D721Med (cell line): ENCODE results near the gene EVA1C.
"Not testable (repeated sequence)": the region's sequence is repeated elsewhere in the genome, so short reads cannot be mapped to it uniquely, and the experiment has no call there.

ENCODE experiments used
- DNase-seq: peaks from one replicate; pipeline ENCODE4 v3.0.0; 2011; ENCODE audit warnings: low spot score; ENCODE audit not compliant: insufficient read length
- FAIRE-seq: peaks from 2 replicates; lab custom pipeline; 2011; peaks lifted over from hg19 to GRCh38; lab: Jason Lieb, UNC
- TF ChIP-seq, protein P1 (sequence below): IDR thresholded peaks from 2 replicates; pipeline ENCODE4 v1.5.1; 2012; ENCODE audit warnings: mild to moderate bottlenecking, control low read depth; ENCODE audit not compliant: insufficient read depth; ENCODE audit errors: missing control alignments

EVA1C gene

GRCh38 chr21:32426592-32427051 is 14.1 kb downstream of the EVA1C start:
- DNase-seq (no peak), FAIRE-seq (no peak)
- TF ChIP-seq, protein P1, sequence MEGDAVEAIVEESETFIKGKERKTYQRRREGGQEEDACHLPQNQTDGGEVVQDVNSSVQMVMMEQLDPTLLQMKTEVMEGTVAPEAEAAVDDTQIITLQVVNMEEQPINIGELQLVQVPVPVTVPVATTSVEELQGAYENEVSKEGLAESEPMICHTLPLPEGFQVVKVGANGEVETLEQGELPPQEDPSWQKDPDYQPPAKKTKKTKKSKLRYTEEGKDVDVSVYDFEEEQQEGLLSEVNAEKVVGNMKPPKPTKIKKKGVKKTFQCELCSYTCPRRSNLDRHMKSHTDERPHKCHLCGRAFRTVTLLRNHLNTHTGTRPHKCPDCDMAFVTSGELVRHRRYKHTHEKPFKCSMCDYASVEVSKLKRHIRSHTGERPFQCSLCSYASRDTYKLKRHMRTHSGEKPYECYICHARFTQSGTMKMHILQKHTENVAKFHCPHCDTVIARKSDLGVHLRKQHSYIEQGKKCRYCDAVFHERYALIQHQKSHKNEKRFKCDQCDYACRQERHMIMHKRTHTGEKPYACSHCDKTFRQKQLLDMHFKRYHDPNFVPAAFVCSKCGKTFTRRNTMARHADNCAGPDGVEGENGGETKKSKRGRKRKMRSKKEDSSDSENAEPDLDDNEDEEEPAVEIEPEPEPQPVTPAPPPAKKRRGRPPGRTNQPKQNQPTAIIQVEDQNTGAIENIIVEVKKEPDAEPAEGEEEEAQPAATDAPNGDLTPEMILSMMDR = no peak

DNA sequence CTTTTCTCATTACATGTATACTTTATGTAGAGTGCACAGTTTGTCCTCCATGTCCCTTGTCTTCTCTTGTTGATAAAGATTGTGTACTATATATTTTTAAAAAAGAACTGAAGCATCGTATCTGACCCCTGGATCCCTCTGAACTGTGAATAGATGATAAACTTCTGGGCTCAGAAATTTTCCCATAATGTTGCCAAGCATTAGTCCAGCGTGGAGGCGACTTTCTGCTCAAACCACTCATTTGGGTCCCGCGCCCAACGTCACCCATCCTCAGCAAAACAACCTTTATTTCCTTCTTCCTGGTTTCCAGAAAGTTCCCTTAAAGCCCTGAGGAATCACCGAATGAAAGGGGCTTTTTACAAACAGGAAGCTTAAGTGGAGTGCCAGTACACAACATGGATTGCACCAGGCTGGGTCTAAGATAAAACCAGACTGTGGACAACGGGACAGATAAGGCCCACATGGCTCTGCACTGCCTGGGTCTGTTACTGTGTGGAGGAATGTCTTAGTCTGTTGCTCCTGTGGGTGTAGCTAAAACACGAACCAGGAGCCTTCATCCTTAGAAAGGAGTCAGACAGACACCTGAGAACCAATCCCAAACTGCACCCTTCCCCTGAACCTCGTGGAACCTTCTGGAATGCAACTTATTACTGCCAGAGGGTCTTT is 15.6 kb downstream of the EVA1C start:
- TF ChIP-seq, protein P1 = no peak
- FAIRE-seq = no peak

DNA sequence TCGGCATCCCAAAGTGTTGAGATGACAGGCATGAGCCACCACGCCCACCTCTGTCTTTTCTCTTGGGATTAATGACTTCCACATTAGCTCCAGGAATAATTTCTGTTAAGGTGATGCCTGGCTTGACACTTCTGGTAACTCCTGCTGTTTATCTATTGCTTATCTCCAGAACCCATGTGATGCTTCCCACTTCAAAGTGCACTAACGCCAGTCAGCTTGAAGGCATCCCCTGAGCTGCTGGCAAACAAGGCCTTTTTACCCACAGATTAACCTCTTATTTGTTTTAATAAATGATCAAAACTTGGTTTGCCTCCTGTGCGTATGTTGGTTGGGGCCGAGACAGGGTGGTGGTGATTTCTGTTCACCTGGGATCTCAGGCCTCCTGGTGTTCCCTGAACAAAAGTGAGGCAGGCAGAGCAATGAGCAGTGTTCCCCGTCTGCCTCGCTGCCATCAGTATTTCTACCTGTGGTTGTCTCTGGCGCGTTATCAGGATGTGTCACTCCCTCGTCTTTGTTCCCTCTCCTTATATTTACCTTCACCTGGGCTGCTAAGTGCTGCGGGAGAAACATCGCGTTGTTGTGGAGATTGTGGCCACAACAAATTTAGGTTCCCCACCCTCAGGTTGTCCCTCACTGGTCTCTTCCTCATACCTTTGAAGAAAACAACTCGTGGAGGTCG is 20.6 kb downstream of the EVA1C start:
- DNase-seq, FAIRE-seq: not testable (repeated sequence)

More for the DNA sequence above, 15.6 kb downstream of the EVA1C start:
- DNase-seq = no peak

DNA sequence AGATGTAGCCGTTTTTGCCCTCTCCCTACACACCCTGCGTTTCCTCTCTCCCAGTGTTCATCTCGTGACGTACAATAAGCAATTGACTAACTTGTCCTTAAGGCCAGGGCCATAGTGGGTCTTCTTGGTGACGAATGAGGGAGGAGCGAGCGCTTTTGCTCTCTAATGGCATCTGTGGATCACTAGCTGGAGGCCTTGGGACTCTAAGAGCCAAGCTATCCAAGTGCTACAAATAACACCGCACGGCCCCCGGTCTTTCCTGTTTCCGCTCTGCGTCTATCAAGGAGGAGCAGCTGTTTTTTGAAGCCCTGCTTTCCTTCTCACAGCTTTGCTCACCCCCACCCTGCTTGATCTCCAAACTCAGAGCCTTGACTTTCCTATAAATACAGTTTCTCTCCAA is 25.2 kb downstream of the EVA1C start:
- DNase-seq (no peak), FAIRE-seq (no peak)
- TF ChIP-seq, protein P1 = no peak

- TF ChIP-seq, protein P1 = no peak
- FAIRE-seq (no peak), DNase-seq (no peak)
These were observed 30.2 kb downstream of the EVA1C start for GRCh38 chr21:32442566-32443318.

- FAIRE-seq (no peak), DNase-seq (no peak)
- TF ChIP-seq, protein P1 = no peak
These were observed 32.6 kb downstream of the EVA1C start for GRCh38 chr21:32445101-32445500.

GRCh38 chr21:32446440-32446839 is 33.9 kb downstream of the EVA1C start:
- DNase-seq, FAIRE-seq: not testable (repeated sequence)
